ENCODE data around the gene CLEC20A.

The CLEC20A gene

GRCh38 chr1:178496410-178497135 lies at the start of gene CLEC20A:
TSS of gene CLEC20A (minus strand) at chr1:178496964. CDS start at chr1:178496939, 25 bp downstream.
- DNase-seq = peak in 1 of 2 donors; percentile 14

GRCh38 chr1:178544531-178544930 lies 47.8 kb upstream of the CLEC20A start:
- no peak for DNase-seq

GRCh38 chr1:178543290-178543607 lies 46.5 kb upstream of the CLEC20A start:
- no peak for DNase-seq

- peak; percentile 90 to 93 for DNase-seq
Measured at GRCh38 chr1:178542554-178543289, 46.0 kb upstream of the CLEC20A start.

- DNase-seq = peak; percentile 57 to 67
Measured at GRCh38 chr1:178541829-178542553, 45.2 kb upstream of the CLEC20A start.

GRCh38 chr1:178541379-178541778 lies 44.6 kb upstream of the CLEC20A start:
- no peak for DNase-seq

GRCh38 chr1:178540646-178541045 lies 43.9 kb upstream of the CLEC20A start:
- DNase-seq = no peak

GRCh38 chr1:178540204-178540603 lies 43.4 kb upstream of the CLEC20A start:
- DNase-seq = no peak

- DNase-seq = no peak
Measured at GRCh38 chr1:178539291-178539690, 42.5 kb upstream of the CLEC20A start.

GRCh38 chr1:178538192-178538916 lies 41.6 kb upstream of the CLEC20A start:
- no peak for DNase-seq

- no peak for DNase-seq
Measured at GRCh38 chr1:178537382-178538090, 40.8 kb upstream of the CLEC20A start.

GRCh38 chr1:178536844-178537371 lies 40.1 kb upstream of the CLEC20A start:
- no peak for DNase-seq

GRCh38 chr1:178536329-178536728 lies 39.6 kb upstream of the CLEC20A start:
- no peak for DNase-seq

- no peak for DNase-seq
Measured at GRCh38 chr1:178534137-178534868, 37.5 kb upstream of the CLEC20A start.

GRCh38 chr1:178533121-178533946 lies 36.6 kb upstream of the CLEC20A start:
- DNase-seq = no peak

GRCh38 chr1:178532392-178532791 lies 35.6 kb upstream of the CLEC20A start:
- peak; percentile 80 to 83 for DNase-seq

GRCh38 chr1:178531887-178532286 lies 35.1 kb upstream of the CLEC20A start:
- DNase-seq = no peak

GRCh38 chr1:178530502-178530901 lies 33.7 kb upstream of the CLEC20A start:
- no peak for DNase-seq

GRCh38 chr1:178530037-178530402 lies 33.3 kb upstream of the CLEC20A start:
- DNase-seq = no peak

- no peak for DNase-seq
Measured at GRCh38 chr1:178529364-178530036, 32.7 kb upstream of the CLEC20A start.
